ENCODE measurements around the gene EPGN.

Gene EPGN, protein sequence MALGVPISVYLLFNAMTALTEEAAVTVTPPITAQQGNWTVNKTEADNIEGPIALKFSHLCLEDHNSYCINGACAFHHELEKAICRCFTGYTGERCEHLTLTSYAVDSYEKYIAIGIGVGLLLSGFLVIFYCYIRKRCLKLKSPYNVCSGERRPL

DNA sequence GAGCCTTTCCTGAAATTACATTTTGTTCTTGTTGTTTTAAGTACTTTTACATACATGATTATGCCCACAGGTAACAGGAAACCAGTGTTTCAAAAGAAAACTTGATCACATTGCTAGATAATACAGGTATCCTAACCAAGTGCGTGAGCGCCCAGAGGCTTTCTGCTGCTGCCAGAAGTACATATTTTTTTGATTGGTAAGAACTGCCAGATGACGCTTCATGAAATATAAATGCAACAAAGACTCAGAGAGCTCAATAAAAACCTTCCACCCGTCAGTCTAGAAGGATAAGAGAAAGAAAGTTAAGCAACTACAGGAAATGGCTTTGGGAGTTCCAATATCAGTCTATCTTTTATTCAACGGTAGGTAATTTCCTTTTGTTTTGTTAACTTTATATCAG lies at the start of gene EPGN:
EPGN (plus strand) TSS at position 256 of the 400 bp plus-strand sequence; CDS start at position 320, 64 bp downstream.
- Histone ChIP-seq H3K27ac (ENCODE audit: low read depth, low read length) (no peak within 1 kb of the TSS), H3K27me3 (ENCODE audit: insufficient read depth, low read length) (no peaks in the 10 kb centered on the region), H3K36me3 (ENCODE audit: insufficient read depth, low read length) (no peaks in the 10 kb centered on the region), H3K4me3 (ENCODE audit: low read depth, low read length) (no peak within 1 kb of the TSS), H2AFZ (ENCODE audit: low read length, unreplicated experiment) (peak within 1 kb of the TSS; percentile 58), H3K79me2 (ENCODE audit: control insufficient read depth, insufficient read depth, low read length, unreplicated experiment) (no peaks in the 10 kb centered on the region), H3K4me1 (ENCODE audit: control insufficient read depth, insufficient read depth, low read length, unreplicated experiment) (peaks cover 5% of the 10 kb centered on the region)

DNA sequence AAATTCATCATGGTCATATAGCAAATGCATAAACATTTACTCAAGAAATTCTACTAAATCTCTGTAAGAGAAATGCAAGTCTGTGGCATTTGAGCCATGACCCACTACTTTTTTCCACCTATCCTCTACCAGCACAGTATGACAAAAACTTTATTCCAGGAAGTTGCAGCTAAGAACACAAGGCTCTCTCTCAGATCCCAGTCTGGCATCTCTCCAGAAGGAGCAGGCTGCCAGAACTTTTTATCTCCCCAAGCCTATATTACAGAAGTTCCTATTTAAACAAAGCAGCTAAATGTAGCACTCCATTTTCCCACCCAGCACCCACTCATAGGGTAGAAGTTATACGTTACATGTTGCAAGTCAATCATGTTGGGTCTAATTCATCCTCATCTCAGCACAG lies 49.3 kb upstream of the EPGN start:
- H3K4me1 ChIP-seq (ENCODE audit: control insufficient read depth, insufficient read depth, low read length, unreplicated experiment), result no peaks in the 10 kb centered on the region
- H3K27ac ChIP-seq (ENCODE audit: low read depth, low read length), result no peak overlapping the region
- no peaks in the 10 kb centered on the region for H3K79me2 ChIP-seq (ENCODE audit: control insufficient read depth, insufficient read depth, low read length, unreplicated experiment)
- no peak overlapping the region for H3K4me3 ChIP-seq (ENCODE audit: low read depth, low read length)
- no peaks in the 10 kb centered on the region for H3K27me3 ChIP-seq (ENCODE audit: insufficient read depth, low read length)
- no peak overlapping the region for H2AFZ ChIP-seq (ENCODE audit: low read length, unreplicated experiment)
- H3K36me3 ChIP-seq (ENCODE audit: insufficient read depth, low read length), result no peaks in the 10 kb centered on the region; the same call in 1 of the 2 replicates

DNA sequence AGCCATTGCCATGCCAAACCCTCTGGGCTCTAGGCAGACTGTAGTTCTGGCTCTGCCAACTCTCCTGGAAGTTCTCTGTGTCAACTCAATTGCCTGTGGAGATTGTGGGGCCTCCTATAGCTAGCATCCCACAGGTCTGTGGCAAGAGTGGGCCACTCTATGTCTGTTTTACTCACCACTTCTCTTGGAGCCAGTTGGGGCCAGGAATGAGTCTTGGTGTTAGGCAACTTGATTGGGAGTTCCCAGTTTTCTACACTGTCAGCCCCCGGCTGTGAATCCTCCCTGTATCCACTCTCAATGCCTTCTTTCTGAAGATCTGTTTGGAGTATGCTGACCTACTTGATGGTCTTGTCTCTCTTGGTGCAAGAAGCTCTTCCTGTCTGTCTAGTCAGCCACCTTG lies 48.2 kb upstream of the EPGN start:
- Histone ChIP-seq H3K36me3 (ENCODE audit: insufficient read depth, low read length) (no peaks in the 10 kb centered on the region; the same call in 1 of the 2 replicates), H3K4me3 (ENCODE audit: low read depth, low read length) (no peak overlapping the region), H3K27ac (ENCODE audit: low read depth, low read length) (no peak overlapping the region), H3K4me1 (ENCODE audit: control insufficient read depth, insufficient read depth, low read length, unreplicated experiment) (no peaks in the 10 kb centered on the region), H2AFZ (ENCODE audit: low read length, unreplicated experiment) (no peak overlapping the region), H3K79me2 (ENCODE audit: control insufficient read depth, insufficient read depth, low read length, unreplicated experiment) (no peaks in the 10 kb centered on the region), H3K27me3 (ENCODE audit: insufficient read depth, low read length) (no peaks in the 10 kb centered on the region)

DNA sequence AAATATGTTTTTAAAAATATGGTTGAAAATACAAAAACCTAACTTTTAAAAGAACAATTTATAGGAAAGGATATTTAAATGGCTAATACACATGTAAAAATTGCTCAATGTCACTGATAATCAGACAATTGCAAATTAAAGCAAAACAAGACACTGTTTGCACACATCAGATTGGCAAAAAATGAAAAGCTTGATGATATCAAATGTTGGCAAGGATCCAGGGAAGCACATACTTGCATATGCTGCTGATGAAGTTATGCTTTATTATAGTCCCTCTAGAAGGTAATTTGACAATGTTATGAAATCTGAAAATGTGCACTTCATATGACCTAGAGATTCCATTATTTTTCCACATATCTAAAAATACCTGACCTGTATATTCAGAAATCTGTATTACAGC lies 45.7 kb upstream of the EPGN start:
- no peak overlapping the region for H2AFZ ChIP-seq (ENCODE audit: low read length, unreplicated experiment)
- H3K4me1 ChIP-seq (ENCODE audit: control insufficient read depth, insufficient read depth, low read length, unreplicated experiment), result peaks cover 14% of the 10 kb centered on the region
- no peak overlapping the region for H3K27ac ChIP-seq (ENCODE audit: low read depth, low read length)
- no peaks in the 10 kb centered on the region for H3K79me2 ChIP-seq (ENCODE audit: control insufficient read depth, insufficient read depth, low read length, unreplicated experiment)
- no peaks in the 10 kb centered on the region for H3K27me3 ChIP-seq (ENCODE audit: insufficient read depth, low read length)
- H3K36me3 ChIP-seq (ENCODE audit: insufficient read depth, low read length), result no peaks in the 10 kb centered on the region
- H3K4me3 ChIP-seq (ENCODE audit: low read depth, low read length), result no peak overlapping the region

DNA sequence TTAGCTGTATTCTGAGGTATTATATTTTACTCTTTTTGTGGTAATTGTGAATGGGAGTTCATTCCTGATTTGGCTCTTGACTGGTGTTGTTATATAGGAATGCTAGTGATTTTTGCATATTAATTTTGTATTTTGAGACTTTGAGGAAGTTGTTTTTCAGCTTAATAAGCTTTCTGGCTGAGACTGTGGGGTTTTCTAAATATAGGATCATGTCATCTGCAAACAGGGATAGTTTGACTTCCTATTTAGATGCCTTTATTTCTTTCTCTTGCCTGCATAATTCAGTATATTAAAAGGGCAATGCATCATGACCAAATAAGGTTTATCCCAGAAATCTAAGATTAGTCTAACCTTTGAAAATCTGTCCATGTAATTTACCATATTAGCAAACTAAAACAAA lies 44.7 kb upstream of the EPGN start:
- Histone ChIP-seq H3K27me3 (ENCODE audit: insufficient read depth, low read length) (no peaks in the 10 kb centered on the region), H3K27ac (ENCODE audit: low read depth, low read length) (no peak overlapping the region), H3K79me2 (ENCODE audit: control insufficient read depth, insufficient read depth, low read length, unreplicated experiment) (no peaks in the 10 kb centered on the region), H3K36me3 (ENCODE audit: insufficient read depth, low read length) (no peaks in the 10 kb centered on the region), H3K4me1 (ENCODE audit: control insufficient read depth, insufficient read depth, low read length, unreplicated experiment) (peaks cover 25% of the 10 kb centered on the region), H3K4me3 (ENCODE audit: low read depth, low read length) (no peak overlapping the region), H2AFZ (ENCODE audit: low read length, unreplicated experiment) (no peak overlapping the region)

DNA sequence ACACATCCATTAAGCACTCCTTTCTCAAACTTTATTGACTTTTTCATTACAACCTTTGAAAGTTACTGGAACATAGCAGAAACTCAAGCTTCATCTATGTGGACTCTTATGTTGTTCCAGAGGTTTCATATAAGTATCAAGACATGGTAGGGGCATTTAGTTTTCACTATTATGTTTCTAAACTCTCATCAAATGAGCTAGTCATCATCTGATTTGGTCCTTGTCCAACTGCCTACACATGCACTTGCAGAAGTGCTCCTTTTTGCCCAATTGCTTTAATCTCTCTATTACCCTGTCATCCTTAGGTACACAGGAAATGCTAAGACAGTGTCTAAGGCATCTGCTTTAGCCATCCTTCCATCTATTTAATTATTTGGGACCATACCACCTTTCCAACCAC lies 42.2 kb upstream of the EPGN start:
- Histone ChIP-seq H3K79me2 (ENCODE audit: control insufficient read depth, insufficient read depth, low read length, unreplicated experiment) (no peaks in the 10 kb centered on the region), H2AFZ (ENCODE audit: low read length, unreplicated experiment) (no peak overlapping the region)

DNA sequence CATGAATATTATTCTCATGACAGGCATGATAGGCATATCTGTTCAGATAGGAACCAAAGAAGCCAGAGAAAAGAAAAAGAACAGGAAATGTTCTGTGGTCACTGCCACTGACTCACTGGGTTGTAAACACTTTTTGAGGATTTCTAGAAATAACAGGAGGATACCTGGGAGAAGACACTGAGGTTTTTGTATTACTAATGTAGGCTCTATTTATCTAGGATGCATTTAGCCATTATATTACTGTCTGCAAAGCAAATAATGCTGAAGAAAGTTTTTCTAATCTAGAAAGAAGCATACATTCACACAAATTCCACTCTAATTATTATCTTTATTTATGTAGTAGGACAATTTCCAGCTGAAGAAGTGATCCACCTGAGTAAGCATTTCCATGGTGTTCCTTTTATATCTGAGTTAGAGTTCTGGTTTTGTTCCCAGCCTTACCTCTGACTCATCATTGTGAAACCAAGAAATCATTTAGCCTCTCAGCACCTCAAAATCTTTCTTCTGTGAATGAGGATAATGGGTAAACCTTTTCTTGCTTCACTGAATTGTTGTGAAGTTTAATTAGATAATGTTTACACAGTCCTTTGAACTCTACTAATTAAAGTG lies 40.2 kb upstream of the EPGN start:
- H2AFZ ChIP-seq (ENCODE audit: low read length, unreplicated experiment), result no peak overlapping the region
- H3K79me2 ChIP-seq (ENCODE audit: control insufficient read depth, insufficient read depth, low read length, unreplicated experiment), result no peaks in the 10 kb centered on the region

More for the DNA sequence above, 42.2 kb upstream of the EPGN start:
- H3K4me1 ChIP-seq (ENCODE audit: control insufficient read depth, insufficient read depth, low read length, unreplicated experiment), result peaks cover 30% of the 10 kb centered on the region
- no peaks in the 10 kb centered on the region for H3K36me3 ChIP-seq (ENCODE audit: insufficient read depth, low read length)
- no peak overlapping the region for H3K27ac ChIP-seq (ENCODE audit: low read depth, low read length)
- H3K4me3 ChIP-seq (ENCODE audit: low read depth, low read length), result no peak overlapping the region
- H3K27me3 ChIP-seq (ENCODE audit: insufficient read depth, low read length), result no peaks in the 10 kb centered on the region

DNA sequence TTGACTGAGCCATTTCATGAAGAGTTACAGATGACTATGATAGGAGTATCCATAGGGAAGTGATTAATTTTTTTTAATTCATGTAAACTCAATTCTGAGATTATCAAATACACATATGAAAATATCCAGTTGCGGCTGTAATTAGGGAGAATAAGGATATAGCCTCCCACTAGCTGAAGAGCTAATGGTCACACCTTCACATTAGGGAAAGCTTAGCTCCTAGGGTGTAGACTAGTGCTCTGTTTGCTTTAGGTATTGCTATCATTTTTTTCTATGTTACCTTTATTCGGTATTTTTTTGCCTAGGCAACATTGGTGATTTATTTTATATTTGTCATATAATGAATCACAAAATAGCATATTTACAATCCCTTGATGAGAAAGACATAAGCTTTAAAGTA lies 39.6 kb upstream of the EPGN start:
- Histone ChIP-seq H3K4me3 (ENCODE audit: low read depth, low read length) (no peak overlapping the region), H2AFZ (ENCODE audit: low read length, unreplicated experiment) (no peak overlapping the region), H3K36me3 (ENCODE audit: insufficient read depth, low read length) (no peaks in the 10 kb centered on the region), H3K27me3 (ENCODE audit: insufficient read depth, low read length) (no peaks in the 10 kb centered on the region), H3K4me1 (ENCODE audit: control insufficient read depth, insufficient read depth, low read length, unreplicated experiment) (peaks cover 30% of the 10 kb centered on the region), H3K27ac (ENCODE audit: low read depth, low read length) (peak overlapping the region; percentile 72), H3K79me2 (ENCODE audit: control insufficient read depth, insufficient read depth, low read length, unreplicated experiment) (no peaks in the 10 kb centered on the region)

More for the DNA sequence above, 40.2 kb upstream of the EPGN start:
- no peak overlapping the region for H3K4me3 ChIP-seq (ENCODE audit: low read depth, low read length)
- peaks cover 30% of the 10 kb centered on the region for H3K4me1 ChIP-seq (ENCODE audit: control insufficient read depth, insufficient read depth, low read length, unreplicated experiment)
- no peaks in the 10 kb centered on the region for H3K27me3 ChIP-seq (ENCODE audit: insufficient read depth, low read length)
- peak overlapping the region; percentile 72 for H3K27ac ChIP-seq (ENCODE audit: low read depth, low read length)
- no peaks in the 10 kb centered on the region for H3K36me3 ChIP-seq (ENCODE audit: insufficient read depth, low read length)

DNA sequence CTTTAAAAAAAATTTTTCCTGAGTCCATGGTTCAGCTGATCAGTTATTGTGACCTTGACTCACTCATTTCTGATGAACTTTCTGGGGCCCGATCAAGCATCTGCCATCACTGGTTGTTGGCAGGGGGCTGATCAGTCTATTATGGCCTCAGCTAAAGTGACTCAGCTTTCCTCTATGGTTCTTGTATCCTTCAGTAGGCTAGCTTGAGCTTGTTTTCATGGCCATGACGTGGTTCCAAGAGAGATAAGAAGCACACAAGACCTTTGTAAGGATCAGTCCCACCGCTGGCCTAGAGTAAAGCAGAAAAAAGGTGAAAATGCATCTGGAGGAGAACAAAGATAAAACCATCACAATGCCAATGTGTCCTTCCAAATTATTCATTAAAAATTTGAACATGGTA lies 29.8 kb upstream of the EPGN start:
- Histone ChIP-seq H3K27me3 (ENCODE audit: insufficient read depth, low read length) (no peaks in the 10 kb centered on the region), H2AFZ (ENCODE audit: low read length, unreplicated experiment) (no peak overlapping the region), H3K4me3 (ENCODE audit: low read depth, low read length) (no peak overlapping the region), H3K4me1 (ENCODE audit: control insufficient read depth, insufficient read depth, low read length, unreplicated experiment) (peaks cover 12% of the 10 kb centered on the region), H3K36me3 (ENCODE audit: insufficient read depth, low read length) (no peaks in the 10 kb centered on the region), H3K79me2 (ENCODE audit: control insufficient read depth, insufficient read depth, low read length, unreplicated experiment) (no peaks in the 10 kb centered on the region), H3K27ac (ENCODE audit: low read depth, low read length) (no peak overlapping the region)

DNA sequence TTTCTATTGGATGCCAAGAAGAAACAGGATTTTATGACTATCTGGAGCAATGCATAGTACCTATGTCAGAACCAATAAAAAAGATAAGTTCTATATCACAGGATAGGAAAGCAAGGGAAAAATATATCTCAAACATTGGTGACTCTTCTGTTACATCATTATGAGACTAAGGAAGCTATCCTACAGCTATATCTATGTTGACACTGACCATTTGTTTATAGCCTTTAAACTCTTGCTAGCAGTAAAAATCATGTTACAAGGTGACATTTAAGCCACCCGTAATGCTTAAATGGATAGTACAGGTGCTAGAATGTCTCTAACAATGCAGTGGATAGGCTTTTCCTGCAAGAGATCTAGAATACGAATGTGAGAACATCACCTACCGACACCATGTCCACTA lies 28.6 kb upstream of the EPGN start:
- Histone ChIP-seq H3K4me3 (ENCODE audit: low read depth, low read length) (no peak overlapping the region), H3K79me2 (ENCODE audit: control insufficient read depth, insufficient read depth, low read length, unreplicated experiment) (no peaks in the 10 kb centered on the region), H3K4me1 (ENCODE audit: control insufficient read depth, insufficient read depth, low read length, unreplicated experiment) (peaks cover 22% of the 10 kb centered on the region), H3K27me3 (ENCODE audit: insufficient read depth, low read length) (no peaks in the 10 kb centered on the region), H3K27ac (ENCODE audit: low read depth, low read length) (no peak overlapping the region), H3K36me3 (ENCODE audit: insufficient read depth, low read length) (no peaks in the 10 kb centered on the region), H2AFZ (ENCODE audit: low read length, unreplicated experiment) (no peak overlapping the region)

DNA sequence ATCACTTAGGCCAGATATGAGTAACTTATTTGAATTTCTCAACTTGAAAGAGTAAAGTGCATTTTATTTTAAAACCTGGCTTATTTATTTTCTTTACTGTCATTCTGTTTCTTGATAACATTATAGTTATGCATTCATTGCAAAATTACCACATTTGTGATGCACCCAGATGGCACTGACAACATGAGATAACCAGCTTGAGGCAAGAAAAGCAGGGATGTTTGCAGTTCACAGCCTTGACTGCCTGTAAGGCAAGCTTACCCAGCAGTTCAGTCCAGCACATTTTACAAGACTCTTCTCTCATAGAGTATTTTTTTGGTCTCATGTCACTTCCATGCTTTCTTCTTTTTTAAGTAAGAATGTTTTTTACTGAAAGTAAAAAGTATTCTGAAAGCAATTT lies 25.3 kb upstream of the EPGN start:
- Histone ChIP-seq H3K79me2 (ENCODE audit: control insufficient read depth, insufficient read depth, low read length, unreplicated experiment) (no peaks in the 10 kb centered on the region), H2AFZ (ENCODE audit: low read length, unreplicated experiment) (no peak overlapping the region), H3K36me3 (ENCODE audit: insufficient read depth, low read length) (no peaks in the 10 kb centered on the region), H3K27ac (ENCODE audit: low read depth, low read length) (peak overlapping the region; percentile 94), H3K4me3 (ENCODE audit: low read depth, low read length) (no peak overlapping the region), H3K27me3 (ENCODE audit: insufficient read depth, low read length) (no peaks in the 10 kb centered on the region), H3K4me1 (ENCODE audit: control insufficient read depth, insufficient read depth, low read length, unreplicated experiment) (peaks cover 37% of the 10 kb centered on the region)

Data from ACC112 (cell line).